NCI-H146 treated with DMSO at 0.1 percent for 48 hours (cell line): Measurements from ENCODE around the gene ULK1.

Experiments used
- DNase-seq: peaks from one replicate; lab custom pipeline; 2025; ENCODE audit not compliant: unreplicated experiment; lab: John Stamatoyannopoulos, UW

The ULK1 gene

DNA sequence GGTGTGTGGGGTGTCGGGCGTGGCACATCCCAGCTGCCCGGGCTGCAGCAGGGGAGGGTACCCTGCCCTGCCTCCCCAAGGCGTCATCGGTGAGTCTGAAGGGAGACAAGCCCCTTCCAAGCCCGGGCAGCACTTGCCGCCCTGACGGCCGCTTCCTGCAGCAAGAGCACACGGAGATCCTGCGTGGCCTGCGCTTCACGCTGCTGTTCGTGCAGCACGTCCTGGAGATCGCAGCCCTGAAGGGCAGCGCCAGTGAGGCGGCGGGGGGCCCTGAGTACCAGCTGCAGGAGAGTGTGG is 24.6 kb downstream of the ULK1 start:
- no peak for DNase-seq

DNA sequence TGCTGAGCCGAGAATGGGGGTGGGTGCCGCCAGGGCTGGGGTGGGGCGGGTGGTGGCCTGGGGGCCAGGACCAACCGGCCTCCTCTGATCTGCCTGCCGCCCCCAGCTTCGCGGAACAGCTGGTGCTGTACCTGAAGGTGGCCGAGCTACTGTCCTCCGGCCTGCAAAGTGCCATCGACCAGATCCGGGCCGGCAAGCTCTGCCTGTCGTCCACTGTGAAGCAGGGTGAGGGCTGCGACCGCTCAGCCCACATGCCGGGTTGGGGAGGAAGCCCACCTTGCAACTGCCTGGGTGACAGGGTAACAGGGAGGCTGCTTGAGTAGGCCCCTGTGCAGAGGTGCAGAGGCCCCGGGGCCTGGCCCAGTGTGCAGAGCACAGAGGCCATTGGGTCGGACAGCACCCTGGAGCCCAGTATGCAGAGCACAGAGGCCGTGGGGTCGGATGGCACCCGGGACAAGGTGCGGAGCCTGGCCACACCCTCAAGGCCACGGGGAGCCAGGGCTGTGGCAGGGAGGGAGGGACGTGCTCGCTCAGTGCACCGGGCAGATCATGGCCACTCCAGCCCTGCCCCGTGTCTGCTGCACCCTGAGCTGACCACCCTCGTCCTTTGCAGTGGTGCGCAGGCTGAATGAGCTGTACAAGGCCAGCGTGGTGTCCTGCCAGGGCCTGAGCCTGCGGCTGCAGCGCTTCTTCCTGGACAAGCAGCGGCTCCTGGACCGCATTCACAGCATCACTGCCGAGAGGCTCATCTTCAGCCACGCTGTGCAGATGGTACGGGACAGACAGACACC is 25.1 kb downstream of the ULK1 start:
- DNase-seq: no peak

DNA sequence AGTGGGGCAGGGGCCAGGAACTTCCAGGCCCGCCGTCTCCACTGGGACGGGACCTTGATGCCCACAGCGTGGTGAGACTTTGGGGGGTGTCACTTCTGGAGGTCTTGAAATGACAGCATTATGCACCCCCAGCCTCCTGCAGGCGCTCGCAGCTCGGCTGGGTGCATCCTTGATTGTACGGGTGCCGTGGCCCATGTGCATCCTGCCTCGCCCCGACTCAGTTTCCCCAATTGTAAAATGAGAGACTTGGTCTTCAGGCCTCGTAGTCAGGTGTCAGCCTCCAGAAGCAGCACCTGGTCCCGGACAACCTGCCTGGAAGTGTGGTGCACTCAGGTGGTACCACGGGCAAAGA is 25.7 kb downstream of the ULK1 start:
- no peak for DNase-seq

DNA sequence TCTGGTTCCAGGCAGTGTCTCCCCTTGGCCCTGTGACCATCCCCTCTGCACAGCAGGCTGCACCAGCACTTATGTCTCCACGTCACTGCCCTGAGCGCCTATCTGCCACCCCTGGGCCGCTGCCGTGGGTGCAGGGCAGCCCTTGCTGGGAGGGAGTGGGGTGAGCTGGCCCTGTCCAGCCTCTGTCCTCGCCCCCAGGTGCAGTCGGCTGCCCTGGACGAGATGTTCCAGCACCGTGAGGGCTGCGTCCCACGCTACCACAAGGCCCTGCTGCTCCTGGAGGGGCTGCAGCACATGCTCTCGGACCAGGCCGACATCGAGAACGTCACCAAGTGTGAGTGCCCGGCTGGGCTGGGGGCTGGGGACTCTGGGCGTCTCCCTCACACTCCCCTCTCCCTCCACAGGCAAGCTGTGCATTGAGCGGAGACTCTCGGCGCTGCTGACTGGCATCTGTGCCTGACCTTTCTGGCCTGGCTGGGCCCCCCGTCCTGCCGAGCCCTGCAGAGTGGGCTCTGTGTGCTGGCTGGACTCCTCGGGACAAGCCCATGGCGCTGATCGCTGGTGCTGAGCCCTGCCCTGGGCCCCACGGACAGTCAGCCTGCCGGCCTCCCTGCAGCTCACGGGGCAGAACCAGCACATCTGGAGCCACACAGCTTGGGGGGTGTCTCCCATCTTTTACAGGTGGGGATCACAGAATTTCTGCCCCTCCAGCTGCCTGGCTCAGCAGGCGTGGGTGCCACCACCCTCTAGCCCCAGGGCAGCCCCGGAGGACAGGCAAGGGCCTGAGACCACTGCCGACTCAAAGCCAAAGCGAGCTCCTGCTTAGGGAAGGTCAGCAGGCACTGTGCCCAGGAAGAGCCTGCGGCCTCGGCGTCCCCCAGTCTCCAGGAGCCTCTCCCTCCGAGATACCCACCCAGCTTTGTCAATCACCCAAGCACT is 26.7 kb downstream of the ULK1 start:
- DNase-seq: no peak

GRCh38 chr12:131921866-131922769 is 27.7 kb downstream of the ULK1 start:
- no peak for DNase-seq

DNA sequence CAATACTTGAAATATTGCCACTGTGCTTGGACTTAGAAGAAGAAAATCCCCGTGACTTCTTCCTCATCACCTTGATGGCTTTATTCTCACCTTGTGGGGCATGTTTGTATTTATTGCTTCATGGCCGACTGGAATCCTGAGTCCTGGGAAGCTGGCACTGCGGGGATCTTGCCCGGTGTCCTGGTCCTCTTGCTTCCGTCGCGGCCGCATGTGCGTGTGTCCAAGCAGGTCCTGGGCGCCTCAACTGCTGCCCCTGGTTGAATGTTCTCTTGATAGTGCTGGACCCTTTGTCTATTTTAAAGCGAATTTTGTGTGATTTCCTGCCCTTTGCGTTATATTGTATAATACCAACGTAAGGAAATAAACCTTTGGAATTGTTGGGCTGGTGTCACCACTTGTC is 28.4 kb downstream of the ULK1 start:
- DNase-seq: no peak

GRCh38 chr12:131923260-131923659 is 28.8 kb downstream of the ULK1 start:
- DNase-seq: no peak

DNA sequence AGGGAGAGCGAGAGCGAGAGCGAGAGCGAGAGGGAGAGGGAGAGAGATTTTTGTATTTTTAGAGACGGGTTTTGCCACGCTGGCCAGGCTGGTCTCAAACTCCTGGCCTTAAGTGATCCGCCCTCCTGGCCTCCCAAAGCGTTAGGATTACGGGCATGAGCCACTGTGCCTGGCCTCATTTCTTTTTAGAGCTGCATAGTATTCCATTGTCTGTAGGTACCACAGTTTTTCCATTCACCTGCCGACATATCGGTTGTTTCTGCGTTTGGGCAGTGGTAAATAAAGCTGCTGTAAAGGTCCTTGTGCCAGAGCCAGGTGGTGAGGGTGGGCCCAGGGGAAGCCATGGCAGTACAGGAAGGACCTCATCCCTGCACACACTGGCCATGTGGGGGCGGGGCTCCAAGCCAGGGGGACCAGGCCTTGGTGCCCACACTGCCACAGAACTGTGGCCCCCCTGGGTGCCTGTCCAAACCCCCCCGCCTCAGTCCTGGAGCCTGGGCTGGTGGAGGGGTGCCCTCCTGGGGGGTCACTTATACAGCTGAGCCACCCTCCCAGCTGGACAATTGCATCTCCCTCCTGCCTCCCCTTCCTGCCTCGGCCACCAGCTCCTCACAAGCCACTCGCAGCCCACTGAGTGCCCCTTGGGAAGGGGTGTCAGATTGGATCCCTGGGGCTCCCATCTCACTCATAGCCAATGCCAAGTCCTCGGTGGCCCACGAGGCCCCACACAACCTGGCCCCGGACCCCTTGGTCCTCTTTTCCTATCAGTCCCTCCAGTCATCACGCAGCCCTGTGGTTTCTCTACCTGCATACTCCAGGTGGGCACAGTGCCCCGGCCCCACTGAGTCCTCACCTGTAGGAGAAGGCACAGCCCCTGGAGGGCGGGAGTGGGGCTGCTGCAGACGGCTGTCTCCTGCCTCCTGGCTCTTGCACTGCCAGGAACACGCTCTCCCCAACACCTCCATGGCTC is 33.0 kb downstream of the ULK1 start:
- no peak for DNase-seq

- no peak for DNase-seq
These were observed 33.8 kb downstream of the ULK1 start for GRCh38 chr12:131928080-131928710.

DNA sequence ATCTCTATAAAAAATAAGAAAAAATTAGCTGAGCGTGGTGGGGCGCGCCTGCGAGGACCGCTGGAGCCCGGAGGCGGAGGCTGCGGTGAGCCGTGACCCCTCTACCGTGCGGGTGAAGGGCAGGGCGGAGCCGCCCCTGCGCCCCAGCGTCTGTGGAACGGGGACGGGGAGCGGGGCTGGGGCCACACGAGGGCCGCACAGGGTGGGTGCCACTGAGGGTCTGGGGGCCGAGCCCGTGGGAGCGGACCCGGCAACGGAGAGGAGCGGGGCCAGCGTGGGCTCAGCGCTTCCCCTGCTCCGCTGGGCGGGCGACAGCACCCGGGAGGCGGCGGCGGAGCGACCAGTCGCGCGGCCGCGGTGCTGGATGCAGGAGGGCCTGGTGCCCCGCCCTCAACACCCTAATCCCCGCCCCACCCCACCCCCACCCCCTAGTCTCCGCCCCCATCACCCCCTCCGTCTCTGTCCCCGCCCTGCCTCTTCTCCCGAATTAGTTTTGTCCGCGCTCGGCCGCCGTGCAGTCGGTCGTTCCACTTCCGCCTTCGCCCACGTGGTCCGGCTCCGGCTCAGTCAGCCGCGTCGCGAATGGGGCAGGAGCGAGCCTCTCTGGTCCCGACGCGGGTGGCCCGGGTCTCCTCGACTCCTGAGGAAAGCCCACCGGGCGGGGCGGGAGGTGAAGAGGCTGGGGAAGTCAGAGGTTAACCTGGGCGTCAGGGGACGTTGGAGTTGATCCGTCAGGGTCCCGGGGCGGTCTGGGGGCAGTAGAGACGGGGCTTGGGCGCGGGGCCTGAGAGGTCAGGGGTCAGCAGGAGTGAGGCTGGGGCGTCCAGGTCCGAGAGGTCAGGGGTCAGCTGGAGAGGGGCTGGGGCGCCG is 34.5 kb downstream of the ULK1 start, which contains the start of gene PUS1:
TSS of gene PUS1 (plus strand) at position 566 of the 870 bp plus-strand sequence. CDS start 447 bp downstream, outside the sequence.
- peak; percentile 83 for DNase-seq

DNA sequence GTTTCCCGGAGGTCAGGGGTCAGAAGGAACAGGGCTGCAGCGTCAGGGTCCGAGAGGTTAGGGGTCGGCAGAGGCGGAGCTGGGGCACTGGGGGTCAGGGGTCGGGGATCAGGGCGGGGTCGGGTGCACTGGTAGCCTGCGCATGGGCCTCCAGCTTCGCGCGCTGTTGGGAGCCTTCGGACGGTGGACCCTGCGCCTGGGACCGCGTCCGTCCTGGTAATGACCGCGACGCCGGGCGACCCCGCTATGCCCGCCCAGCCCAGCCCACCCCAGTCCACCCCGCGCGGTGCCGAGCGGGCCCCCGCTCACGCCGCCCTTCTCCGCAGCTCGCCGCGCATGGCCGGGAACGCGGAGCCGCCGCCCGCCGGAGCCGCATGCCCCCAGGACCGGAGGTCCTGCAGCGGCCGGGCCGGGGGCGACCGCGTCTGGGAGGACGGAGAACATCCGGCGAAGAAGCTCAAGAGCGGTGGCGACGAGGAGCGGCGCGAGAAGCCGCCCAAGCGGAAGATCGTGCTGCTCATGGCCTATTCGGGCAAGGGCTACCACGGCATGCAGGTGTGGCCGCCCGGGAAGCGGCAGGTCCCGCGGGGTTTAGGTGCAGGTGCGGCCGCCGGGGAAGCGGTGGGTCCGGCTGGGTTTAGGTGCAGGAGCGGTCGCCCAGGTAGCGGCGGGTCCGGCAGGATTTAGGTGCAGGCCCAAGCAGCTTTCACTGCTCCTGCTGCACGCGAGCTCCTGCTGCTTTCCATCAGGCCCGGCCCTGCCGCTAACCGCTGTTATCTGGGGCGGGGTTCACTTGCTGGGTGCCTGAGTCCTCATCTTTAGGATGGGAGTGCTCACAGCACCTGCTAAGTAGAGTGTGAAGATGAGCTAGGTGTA is 35.4 kb downstream of the ULK1 start:
- peak; percentile 13 for DNase-seq

- no peak for DNase-seq
These were observed 36.1 kb downstream of the ULK1 start for GRCh38 chr12:131930510-131930909.

GRCh38 chr12:131933387-131933786 is 39.0 kb downstream of the ULK1 start:
- no peak for DNase-seq

DNA sequence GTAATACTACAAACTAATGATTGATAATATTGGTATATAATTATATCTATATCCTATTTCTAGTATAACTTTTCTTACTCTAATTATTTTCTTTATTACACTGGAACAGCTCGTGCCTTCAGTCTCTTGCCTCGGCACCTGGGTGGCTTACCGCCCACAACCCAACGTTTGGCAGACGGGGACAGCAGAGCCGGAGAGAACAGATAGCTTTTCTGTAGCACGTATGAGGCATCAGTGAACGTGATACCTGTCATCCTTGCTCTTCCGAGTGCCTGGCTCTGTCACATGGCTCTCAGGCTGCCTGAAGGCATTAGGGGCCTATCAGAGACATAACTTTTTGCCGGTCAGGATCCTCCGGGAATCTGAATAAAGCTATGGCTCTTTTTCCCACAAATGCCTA is 40.1 kb downstream of the ULK1 start:
- no peak for DNase-seq

DNA sequence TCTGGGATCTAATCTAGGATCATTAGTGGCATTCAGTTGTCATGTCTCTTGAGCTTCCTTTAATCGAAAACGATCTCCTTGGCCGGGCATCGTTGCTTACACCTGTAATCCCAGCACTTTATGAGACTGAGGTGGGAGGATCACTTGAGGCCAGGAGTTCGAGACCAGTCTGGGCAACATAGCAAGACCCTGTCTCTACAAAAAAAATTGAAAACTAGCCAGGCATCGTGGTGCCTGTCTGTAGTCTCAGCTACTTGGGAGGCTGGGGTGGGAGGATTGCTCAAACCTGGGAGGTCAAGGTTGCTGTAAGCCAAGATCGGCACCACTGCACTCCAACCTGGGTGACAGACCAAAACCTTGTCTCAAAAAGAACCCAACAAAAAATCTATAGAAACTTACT is 43.7 kb downstream of the ULK1 start:
- DNase-seq: no peak

DNA sequence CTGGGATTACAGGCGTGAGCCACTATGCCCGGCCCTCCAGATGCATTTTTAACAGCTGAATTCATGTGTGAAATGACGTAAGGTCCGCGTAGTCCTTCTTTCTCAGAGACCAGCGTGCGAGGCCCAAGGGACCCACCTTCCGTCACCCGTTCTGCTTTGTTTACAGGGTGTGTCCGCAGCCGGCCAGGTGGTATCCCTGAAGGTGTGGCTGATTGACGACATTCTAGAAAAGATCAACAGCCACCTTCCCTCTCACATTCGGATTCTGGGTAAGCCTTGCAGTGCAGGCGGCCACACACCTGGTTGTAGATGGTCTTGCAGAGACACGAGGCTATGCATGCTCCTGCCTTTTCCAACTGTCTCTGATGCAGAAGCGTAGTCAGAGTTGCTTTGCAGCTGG is 44.6 kb downstream of the ULK1 start:
- DNase-seq: no peak

- DNase-seq: no peak
These were observed 45.7 kb downstream of the ULK1 start for GRCh38 chr12:131940141-131940547.
